ENCODE data around the gene IFIT2.

IFIT2 gene

GRCh38 chr10:89351780-89352597 lies 50.1 kb downstream of the IFIT2 start:
- no peaks in the 10 kb centered on the region for H3K4me1 ChIP-seq (ENCODE audit: insufficient read depth, low read length, severe bottlenecking)
- no peaks in the 10 kb centered on the region for H3F3A ChIP-seq (ENCODE audit: insufficient read depth, low read length)
- no peaks in the 10 kb centered on the region for H4K20me1 ChIP-seq (ENCODE audit: insufficient read depth, low read length)
- no peaks in the 10 kb centered on the region for H3K9me3 ChIP-seq (ENCODE audit: low read length)
- H3K79me2 ChIP-seq (ENCODE audit: insufficient read depth, low read length), result no peaks in the 10 kb centered on the region
- H3K4me2 ChIP-seq (ENCODE audit: low read length), result no peak overlapping the region
- no peak overlapping the region for H2AFZ ChIP-seq (ENCODE audit: low read length)
- H3K9ac ChIP-seq (ENCODE audit: low read length), result no peak overlapping the region
- TF ChIP-seq EZH2 (IDR thresholded peaks at IDR 0.05; ENCODE audit: borderline replicate concordance, low read length) (no peak), CTCF (IDR thresholded peaks at IDR 0.05; ENCODE audit: low read length) (no peak)
- H3K36me3 ChIP-seq (ENCODE audit: insufficient read depth, low read length), result no peaks in the 10 kb centered on the region
- H3K4me3 ChIP-seq (ENCODE audit: low read depth, low read length, poor library complexity, severe bottlenecking), result no peak overlapping the region
- no peak overlapping the region for H3K27ac ChIP-seq (ENCODE audit: low read depth, low read length, poor library complexity, severe bottlenecking)
- H3K27me3 ChIP-seq (ENCODE audit: insufficient read depth, low read length), result no peaks in the 10 kb centered on the region
- no peaks in the 10 kb centered on the region for H3K9me2 ChIP-seq (ENCODE audit: low read depth, low read length)

GRCh38 chr10:89352802-89353201 lies 51.0 kb downstream of the IFIT2 start:
- H2AFZ ChIP-seq (ENCODE audit: low read length), result no peak overlapping the region
- H3K4me3 ChIP-seq (ENCODE audit: low read depth, low read length, poor library complexity, severe bottlenecking), result no peak overlapping the region
- no peaks in the 10 kb centered on the region for H3K79me2 ChIP-seq (ENCODE audit: insufficient read depth, low read length)
- H3K36me3 ChIP-seq (ENCODE audit: insufficient read depth, low read length), result no peaks in the 10 kb centered on the region
- no peaks in the 10 kb centered on the region for H3K4me1 ChIP-seq (ENCODE audit: insufficient read depth, low read length, severe bottlenecking)
- H3K9me2 ChIP-seq (ENCODE audit: low read depth, low read length), result no peaks in the 10 kb centered on the region
- H3K27ac ChIP-seq (ENCODE audit: low read depth, low read length, poor library complexity, severe bottlenecking), result no peak overlapping the region
- no peaks in the 10 kb centered on the region for H3K27me3 ChIP-seq (ENCODE audit: insufficient read depth, low read length)
- no peaks in the 10 kb centered on the region for H4K20me1 ChIP-seq (ENCODE audit: insufficient read depth, low read length)
- H3K9ac ChIP-seq (ENCODE audit: low read length), result no peak overlapping the region
- no peak for TF ChIP-seq EZH2 (IDR thresholded peaks at IDR 0.05; ENCODE audit: borderline replicate concordance, low read length)
- TF ChIP-seq CTCF (IDR thresholded peaks at IDR 0.05; ENCODE audit: low read length), result no peak
- H3F3A ChIP-seq (ENCODE audit: insufficient read depth, low read length), result no peaks in the 10 kb centered on the region
- H3K4me2 ChIP-seq (ENCODE audit: low read length), result no peak overlapping the region
- H3K9me3 ChIP-seq (ENCODE audit: low read length), result no peaks in the 10 kb centered on the region

- no peak overlapping the region for H3K4me2 ChIP-seq (ENCODE audit: low read length)
- no peaks in the 10 kb centered on the region for H3F3A ChIP-seq (ENCODE audit: insufficient read depth, low read length)
- no peaks in the 10 kb centered on the region for H3K9me2 ChIP-seq (ENCODE audit: low read depth, low read length)
- no peaks in the 10 kb centered on the region for H4K20me1 ChIP-seq (ENCODE audit: insufficient read depth, low read length)
- H3K9ac ChIP-seq (ENCODE audit: low read length), result no peak overlapping the region
- no peaks in the 10 kb centered on the region for H3K4me1 ChIP-seq (ENCODE audit: insufficient read depth, low read length, severe bottlenecking)
- H3K9me3 ChIP-seq (ENCODE audit: low read length), result no peaks in the 10 kb centered on the region
- H2AFZ ChIP-seq (ENCODE audit: low read length), result no peak overlapping the region
- H3K36me3 ChIP-seq (ENCODE audit: insufficient read depth, low read length), result no peaks in the 10 kb centered on the region
- H3K79me2 ChIP-seq (ENCODE audit: insufficient read depth, low read length), result no peaks in the 10 kb centered on the region
- no peak overlapping the region for H3K27ac ChIP-seq (ENCODE audit: low read depth, low read length, poor library complexity, severe bottlenecking)
- no peak for TF ChIP-seq CTCF (IDR thresholded peaks at IDR 0.05; ENCODE audit: low read length)
- no peak for TF ChIP-seq EZH2 (IDR thresholded peaks at IDR 0.05; ENCODE audit: borderline replicate concordance, low read length)
- no peaks in the 10 kb centered on the region for H3K27me3 ChIP-seq (ENCODE audit: insufficient read depth, low read length)
- H3K4me3 ChIP-seq (ENCODE audit: low read depth, low read length, poor library complexity, severe bottlenecking), result no peak overlapping the region
Observed at GRCh38 chr10:89355394-89355931, 53.6 kb downstream of the IFIT2 start.
